GM12878 (cell line): ENCODE results near the gene DST. TPM values are rescaled to one million over a fixed set of nuclear protein-coding genes. Genes with fewer than 3 reads are reported as not detected.

Experiments
- ATAC-seq: fragments of 200-7000 bp; cut with Tn5 transposase; 3 replicates; pipeline ENCODE4 v1.9.1; 2020; ENCODE audit warnings: mild to moderate bottlenecking, moderate library complexity
- BruUV-seq: library from RNA; stranded (reverse); fragments of 400-500 nt; replicated peaks from 2 replicates; lab custom pipeline; 2021; lab: Mats Ljungman, UMichigan
- CTCF ChIA-PET: fragments of 300-600 bp; sonication (Branson Sonifier 250); formaldehyde crosslinking; extraction: SDS; loops from one replicate; lab custom pipeline; 2021; ENCODE audit warnings: inconsistent platforms; lab: Yijun Ruan, JAX
- POLR2A ChIA-PET: fragments of 350-600 bp; formaldehyde crosslinking; extraction: SDS; loops from one replicate; lab custom pipeline; 2021; ENCODE audit warnings: inconsistent platforms; lab: Charles Lee
- RAD21 ChIA-PET: fragments of 300-600 bp; sonication (Branson Sonifier 250); formaldehyde crosslinking; loops from one replicate; lab custom pipeline; 2023; ENCODE audit warnings: antibody characterized with exemption; ENCODE audit not compliant: unreplicated experiment; lab: Charles Lee
- SMC1A ChIA-PET: fragments of 300-600 bp; sonication (Branson Sonifier 250); formaldehyde crosslinking; loops from one replicate; lab custom pipeline; 2023; ENCODE audit not compliant: unreplicated experiment, uncharacterized antibody; lab: Charles Lee
- DNase-seq: peaks from one replicate; pipeline ENCODE4 v3.0.0-alpha.2; 2011; ENCODE audit warnings: low read depth, low spot score
- FAIRE-seq: peaks from 3 replicates; lab custom pipeline; 2011; peaks lifted over from hg19 to GRCh38; lab: Jason Lieb, UNC
- H2AFZ ChIP-seq: 2 replicates; pipeline ENCODE4 v1.6.0; 2011; ENCODE audit warnings: low read depth, low read length, control low read depth; ENCODE audit not compliant: control insufficient read depth
- H3K27ac ChIP-seq: 2 replicates; pipeline ENCODE4 v1.5.1; 2011; ENCODE audit warnings: control low read depth; ENCODE audit not compliant: control insufficient read depth, insufficient read depth
- H3K27me3 ChIP-seq, 2 experiments: replicated peaks in 1 of 2; 2 replicates each; pipeline versions ENCODE4 v1.6.0 to v1.6.1; 2011; ENCODE audit warnings: low read length in 1 of 2; ENCODE audit not compliant: control insufficient read depth in 2 of 2, insufficient read depth in 2 of 2
- H3K36me3 ChIP-seq, 2 experiments: 2 replicates each; pipeline ENCODE4 v1.5.1; 2011; ENCODE audit warnings: low read length in 1 of 2; ENCODE audit not compliant: control insufficient read depth in 2 of 2, insufficient read depth in 2 of 2
- H3K4me1 ChIP-seq: 2 replicates; pipeline ENCODE4 v1.6.1; 2011; ENCODE audit warnings: mild to moderate bottlenecking, low read length, moderate library complexity, mixed read lengths; ENCODE audit not compliant: control insufficient read depth, insufficient read depth
- H3K4me2 ChIP-seq: 2 replicates; pipeline ENCODE4 v1.6.0; 2011; ENCODE audit warnings: control low read depth; ENCODE audit not compliant: control insufficient read depth, insufficient read depth
- H3K4me3 ChIP-seq: fragments of 200-600 bp; sonication (generic); 2 replicates; pipeline ENCODE4 v1.5.1; 2016
- H3K79me2 ChIP-seq: 2 replicates; pipeline ENCODE4 v1.6.0; 2011; ENCODE audit warnings: low read length; ENCODE audit not compliant: control insufficient read depth, insufficient read depth
- H3K9ac ChIP-seq: 2 replicates; pipeline ENCODE4 v1.8.0; 2011; ENCODE audit warnings: low read length, control low read depth, mixed read lengths; ENCODE audit not compliant: control insufficient read depth, insufficient read depth
- H3K9me3 ChIP-seq: replicated peaks from 3 replicates; pipeline ENCODE4 v1.5.1; 2011; ENCODE audit warnings: mild to moderate bottlenecking, low read length; ENCODE audit not compliant: control insufficient read depth, insufficient read depth
- H4K20me1 ChIP-seq: 2 replicates; pipeline ENCODE4 v1.6.0; 2011; ENCODE audit not compliant: control insufficient read depth, insufficient read depth
- GATAD2B ChIP-seq: fragments of 450-650 bp; conservative IDR thresholded peaks from 2 replicates; pipeline ENCODE4 v1.6.1; 2017; ENCODE audit warnings: low read depth, mild to moderate bottlenecking, moderate library complexity
- MXI1 ChIP-seq: fragments of 150-350 bp; IDR thresholded peaks from 2 replicates; pipeline ENCODE4 v1.6.1; 2011; ENCODE audit warnings: low read depth, mild to moderate bottlenecking, inconsistent platforms, low read length, improper control_type of control experiment
- NR2C2 ChIP-seq: IDR thresholded peaks from 2 replicates; pipeline ENCODE4 v1.6.1; 2011; ENCODE audit warnings: borderline replicate concordance, low read depth; ENCODE audit not compliant: control insufficient read depth, insufficient read length
- RAD21 ChIP-seq: IDR thresholded peaks from 2 replicates; pipeline ENCODE4 v1.6.1; 2011; ENCODE audit warnings: mild to moderate bottlenecking, low read depth, low read length, moderate library complexity; ENCODE audit not compliant: insufficient read depth
- REST ChIP-seq: IDR thresholded peaks from 2 replicates; pipeline ENCODE4 v1.6.1; 2012; ENCODE audit warnings: mild to moderate bottlenecking, low read depth, low read length
- SREBF2 ChIP-seq: IDR thresholded peaks from 2 replicates; pipeline ENCODE4 v1.6.1; 2012; ENCODE audit warnings: mild to moderate bottlenecking, low read length
- USF2 ChIP-seq: IDR thresholded peaks from 2 replicates; pipeline ENCODE4 v1.6.1; 2011; ENCODE audit warnings: low read depth, low read length, improper control_type of control experiment, borderline replicate concordance
- YBX1 ChIP-seq: fragments of 450-650 bp; IDR thresholded peaks from 2 replicates; pipeline ENCODE4 v1.6.1; 2016; ENCODE audit warnings: antibody characterized with exemption
- ZNF207 ChIP-seq: fragments of 450-650 bp; IDR thresholded peaks from 2 replicates; pipeline ENCODE4 v1.6.1; 2014; ENCODE audit warnings: antibody characterized with exemption, mild to moderate bottlenecking, borderline replicate concordance
- ZNF384 ChIP-seq: IDR thresholded peaks from 2 replicates; pipeline ENCODE4 v1.6.1; 2012; ENCODE audit warnings: low read depth, mild to moderate bottlenecking, low read length, improper control_type of control experiment, borderline replicate concordance
- ZNF622 ChIP-seq: fragments of 450-650 bp; IDR thresholded peaks from 2 replicates; pipeline ENCODE4 v1.6.1; 2017; ENCODE audit warnings: mild to moderate bottlenecking, inconsistent platforms
- in situ Hi-C: fragments of 300-500 bp; cut with MboI; formaldehyde crosslinking; loops from 9 replicates; pipeline ENCODE4 v1.14.3; 2018; ENCODE audit warnings: mixed read lengths
- intact Hi-C: fragments of 100-400 bp; cut with micrococcal nuclease; formaldehyde crosslinking; loops from one replicate; pipeline ENCODE4 v1.14.2; 2022; ENCODE audit not compliant: unreplicated experiment
- polyA plus RNA-seq, 11 experiments: library from polyadenylated mRNA; depleted of rRNA in 4 of 11; unstranded in 6 of 11; stranded (reverse) in 5 of 11; fragments of >200 nt; fragmentation: Nextera tagmentation in 4 of 11; fragmentation: Illumina TruSeq in 1 of 11; extraction: Ambion mirVana in 4 of 11; extraction: Trizol in 1 of 11; gene quantifications; 1 replicate in 1 of 11; 2 replicates in 10 of 11; pipeline versions ENCODE4 v1.2.1 to v1.2.3, GENCODE V29; 2011 to 2016; ENCODE audit warnings: inconsistent platforms in 2 of 11, missing spikeins in 2 of 11, low read depth in 1 of 11
- total RNA-seq, 4 experiments: library from RNA; depleted of rRNA in 3 of 4; stranded (reverse); fragments of >200 nt in 3 of 4; fragmentation: Illumina TruSeq in 1 of 4; extraction: Trizol in 1 of 4; gene quantifications; 2 replicates each; pipeline versions ENCODE4 v1.2.1 to v1.2.3, GENCODE V29; 2013 to 2021

DST gene
- total and polyA plus RNA-seq, 10 of the 15 experiments (the other 5 are each of a cell fraction or from before 2014, with no cell fraction given): 32.1 to 156 (median 75.0) TPM

GRCh38 chr6:56535626-56536025, 107.1 kb downstream of the DST start:
- no peak overlapping the region for H3K9ac ChIP-seq
- peaks cover 2 to 42% of the 10 kb centered on the region in 2 experiments for H3K36me3 ChIP-seq
- ChIA-PET SMC1A (no interaction called here), RAD21 (no interaction called here), CTCF (interaction anchor here (1.2 to 2.3 kb wide), 3 partner anchors 13 to 57 kb away, joined by 3 to 8 read pairs (median 3); no protein-coding TSS in a partner anchor), POLR2A (no interaction called here)
- peaks cover 25% of the 10 kb centered on the region for H3K79me2 ChIP-seq
- H4K20me1 ChIP-seq: 0 out of 2 replicates have a peak, but pooled peaks cover 2% of the 10 kb centered on the region
- no peak for FAIRE-seq
- peaks cover 9% of the 10 kb centered on the region; the same call in 1 of the 2 replicates for H3K4me1 ChIP-seq
- H3K4me3 ChIP-seq: no peak overlapping the region
- H3K27ac ChIP-seq: no peak overlapping the region
- TF ChIP-seq USF2: no peak
- no peak for TF ChIP-seq SREBF2
- no peak for TF ChIP-seq MXI1
- no peak for TF ChIP-seq REST
- TF ChIP-seq ZNF622: no peak
- TF ChIP-seq RAD21: no peak
- TF ChIP-seq NR2C2: no peak
- TF ChIP-seq GATAD2B: no peak
- no peak for TF ChIP-seq ZNF384
- TF ChIP-seq YBX1: no peak
- no peak for TF ChIP-seq ZNF207
- no peak for DNase-seq
- no TSS peak for BruUV-seq
- no peak overlapping the region for H2AFZ ChIP-seq
- no peaks in the 10 kb centered on the region for H3K27me3 ChIP-seq
- H3K9me3 ChIP-seq: no peaks in the 10 kb centered on the region
- in situ Hi-C loops (no loop called here), intact Hi-C loops (no loop called here)
- no peak for ATAC-seq
- no peak overlapping the region for H3K4me2 ChIP-seq
